ENCODE data around the gene ANKRD31.

DNA sequence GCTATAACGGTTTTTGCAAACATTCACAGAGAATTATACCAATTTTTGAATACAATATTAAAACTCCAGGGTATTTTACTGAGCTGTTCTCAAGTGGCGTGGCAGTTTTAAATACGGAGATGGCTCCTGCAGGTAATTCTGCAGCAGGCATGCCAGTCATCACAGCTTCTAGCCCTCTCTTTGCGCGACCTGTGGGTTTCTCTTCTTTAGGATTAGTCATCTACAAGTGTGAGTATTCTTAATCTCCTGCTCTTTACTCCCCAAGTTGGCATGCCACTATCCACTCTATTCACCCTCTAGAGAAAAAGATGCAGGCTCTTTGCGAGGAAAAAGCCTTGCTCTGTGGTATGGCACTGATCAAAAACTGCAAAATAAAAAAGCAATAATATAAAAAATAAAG, 43.9 kb downstream of the ANKRD31 start:
- TF ChIP-seq CBX3 (IDR thresholded peaks at IDR 0.05; ENCODE audit: low read depth) = no peak
- TF ChIP-seq, protein P1, sequence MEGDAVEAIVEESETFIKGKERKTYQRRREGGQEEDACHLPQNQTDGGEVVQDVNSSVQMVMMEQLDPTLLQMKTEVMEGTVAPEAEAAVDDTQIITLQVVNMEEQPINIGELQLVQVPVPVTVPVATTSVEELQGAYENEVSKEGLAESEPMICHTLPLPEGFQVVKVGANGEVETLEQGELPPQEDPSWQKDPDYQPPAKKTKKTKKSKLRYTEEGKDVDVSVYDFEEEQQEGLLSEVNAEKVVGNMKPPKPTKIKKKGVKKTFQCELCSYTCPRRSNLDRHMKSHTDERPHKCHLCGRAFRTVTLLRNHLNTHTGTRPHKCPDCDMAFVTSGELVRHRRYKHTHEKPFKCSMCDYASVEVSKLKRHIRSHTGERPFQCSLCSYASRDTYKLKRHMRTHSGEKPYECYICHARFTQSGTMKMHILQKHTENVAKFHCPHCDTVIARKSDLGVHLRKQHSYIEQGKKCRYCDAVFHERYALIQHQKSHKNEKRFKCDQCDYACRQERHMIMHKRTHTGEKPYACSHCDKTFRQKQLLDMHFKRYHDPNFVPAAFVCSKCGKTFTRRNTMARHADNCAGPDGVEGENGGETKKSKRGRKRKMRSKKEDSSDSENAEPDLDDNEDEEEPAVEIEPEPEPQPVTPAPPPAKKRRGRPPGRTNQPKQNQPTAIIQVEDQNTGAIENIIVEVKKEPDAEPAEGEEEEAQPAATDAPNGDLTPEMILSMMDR (IDR thresholded peaks at IDR 0.05 in 2 of 3, conservative IDR thresholded peaks at IDR 0.05 in 1 of 3; ENCODE audit: borderline replicate concordance in 1 of 3, insufficient read depth in 1 of 3, low read depth in 2 of 3, low read length in 2 of 3) = no peak
- no peak for TF ChIP-seq SRF (IDR thresholded peaks at IDR 0.05; ENCODE audit: low read depth)
- TF ChIP-seq RAD21 (IDR thresholded peaks at IDR 0.05; ENCODE audit: low read depth) = no peak
- no peak for TF ChIP-seq POLR2A (IDR thresholded peaks at IDR 0.05; ENCODE audit: borderline replicate concordance, extremely low read depth, insufficient read depth, insufficient read length)
- TF ChIP-seq, protein P2, sequence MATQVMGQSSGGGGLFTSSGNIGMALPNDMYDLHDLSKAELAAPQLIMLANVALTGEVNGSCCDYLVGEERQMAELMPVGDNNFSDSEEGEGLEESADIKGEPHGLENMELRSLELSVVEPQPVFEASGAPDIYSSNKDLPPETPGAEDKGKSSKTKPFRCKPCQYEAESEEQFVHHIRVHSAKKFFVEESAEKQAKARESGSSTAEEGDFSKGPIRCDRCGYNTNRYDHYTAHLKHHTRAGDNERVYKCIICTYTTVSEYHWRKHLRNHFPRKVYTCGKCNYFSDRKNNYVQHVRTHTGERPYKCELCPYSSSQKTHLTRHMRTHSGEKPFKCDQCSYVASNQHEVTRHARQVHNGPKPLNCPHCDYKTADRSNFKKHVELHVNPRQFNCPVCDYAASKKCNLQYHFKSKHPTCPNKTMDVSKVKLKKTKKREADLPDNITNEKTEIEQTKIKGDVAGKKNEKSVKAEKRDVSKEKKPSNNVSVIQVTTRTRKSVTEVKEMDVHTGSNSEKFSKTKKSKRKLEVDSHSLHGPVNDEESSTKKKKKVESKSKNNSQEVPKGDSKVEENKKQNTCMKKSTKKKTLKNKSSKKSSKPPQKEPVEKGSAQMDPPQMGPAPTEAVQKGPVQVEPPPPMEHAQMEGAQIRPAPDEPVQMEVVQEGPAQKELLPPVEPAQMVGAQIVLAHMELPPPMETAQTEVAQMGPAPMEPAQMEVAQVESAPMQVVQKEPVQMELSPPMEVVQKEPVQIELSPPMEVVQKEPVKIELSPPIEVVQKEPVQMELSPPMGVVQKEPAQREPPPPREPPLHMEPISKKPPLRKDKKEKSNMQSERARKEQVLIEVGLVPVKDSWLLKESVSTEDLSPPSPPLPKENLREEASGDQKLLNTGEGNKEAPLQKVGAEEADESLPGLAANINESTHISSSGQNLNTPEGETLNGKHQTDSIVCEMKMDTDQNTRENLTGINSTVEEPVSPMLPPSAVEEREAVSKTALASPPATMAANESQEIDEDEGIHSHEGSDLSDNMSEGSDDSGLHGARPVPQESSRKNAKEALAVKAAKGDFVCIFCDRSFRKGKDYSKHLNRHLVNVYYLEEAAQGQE (IDR thresholded peaks at IDR 0.05; ENCODE audit: low read depth) = no peak
- TF ChIP-seq POLR2AphosphoS5 (IDR thresholded peaks at IDR 0.05; ENCODE audit: low read depth, low read length) = no peak
- TF ChIP-seq TCF7L2 (IDR thresholded peaks at IDR 0.05; ENCODE audit: borderline replicate concordance, extremely low read depth, insufficient read depth, insufficient read length) = no peak
- no peak for TF ChIP-seq SIN3A (IDR thresholded peaks at IDR 0.05; ENCODE audit: low read depth)
- TF ChIP-seq EZH2phosphoT487 (IDR thresholded peaks at IDR 0.05; ENCODE audit: borderline replicate concordance) = no peak
- TF ChIP-seq ELF1 (IDR thresholded peaks at IDR 0.05; ENCODE audit: borderline replicate concordance, low read depth) = no peak
- no peak for TF ChIP-seq EGR1 (IDR thresholded peaks at IDR 0.05; ENCODE audit: low read depth)
- TF ChIP-seq, protein P3, sequence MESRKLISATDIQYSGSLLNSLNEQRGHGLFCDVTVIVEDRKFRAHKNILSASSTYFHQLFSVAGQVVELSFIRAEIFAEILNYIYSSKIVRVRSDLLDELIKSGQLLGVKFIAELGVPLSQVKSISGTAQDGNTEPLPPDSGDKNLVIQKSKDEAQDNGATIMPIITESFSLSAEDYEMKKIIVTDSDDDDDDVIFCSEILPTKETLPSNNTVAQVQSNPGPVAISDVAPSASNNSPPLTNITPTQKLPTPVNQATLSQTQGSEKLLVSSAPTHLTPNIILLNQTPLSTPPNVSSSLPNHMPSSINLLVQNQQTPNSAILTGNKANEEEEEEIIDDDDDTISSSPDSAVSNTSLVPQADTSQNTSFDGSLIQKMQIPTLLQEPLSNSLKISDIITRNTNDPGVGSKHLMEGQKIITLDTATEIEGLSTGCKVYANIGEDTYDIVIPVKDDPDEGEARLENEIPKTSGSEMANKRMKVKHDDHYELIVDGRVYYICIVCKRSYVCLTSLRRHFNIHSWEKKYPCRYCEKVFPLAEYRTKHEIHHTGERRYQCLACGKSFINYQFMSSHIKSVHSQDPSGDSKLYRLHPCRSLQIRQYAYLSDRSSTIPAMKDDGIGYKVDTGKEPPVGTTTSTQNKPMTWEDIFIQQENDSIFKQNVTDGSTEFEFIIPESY (IDR thresholded peaks at IDR 0.05; ENCODE audit: extremely low read depth, insufficient replicate concordance, low read length) = no peak
- TF ChIP-seq ZFX (IDR thresholded peaks at IDR 0.05) = no peak

Measured in HCT116 (cell line).